HFF-Myc (cell line): ENCODE results near the gene NR2C1.

Experiments
- DNase-seq: peaks from one replicate; pipeline ENCODE4 v3.0.0-alpha.2; 2011; ENCODE audit warnings: low read depth; ENCODE audit errors: extremely low read depth
- H3K4me3 ChIP-seq: replicated peaks from 2 replicates; pipeline ENCODE4 v1.5.1; 2011; ENCODE audit warnings: low read depth, mild to moderate bottlenecking, control low read depth, low read length
- TF ChIP-seq, protein P1 (sequence below): IDR thresholded peaks from 2 replicates; pipeline ENCODE4 v1.5.1; 2012; ENCODE audit warnings: mild to moderate bottlenecking, low read depth, low read length, control low read depth; ENCODE audit errors: missing control alignments

Gene NR2C1

DNA sequence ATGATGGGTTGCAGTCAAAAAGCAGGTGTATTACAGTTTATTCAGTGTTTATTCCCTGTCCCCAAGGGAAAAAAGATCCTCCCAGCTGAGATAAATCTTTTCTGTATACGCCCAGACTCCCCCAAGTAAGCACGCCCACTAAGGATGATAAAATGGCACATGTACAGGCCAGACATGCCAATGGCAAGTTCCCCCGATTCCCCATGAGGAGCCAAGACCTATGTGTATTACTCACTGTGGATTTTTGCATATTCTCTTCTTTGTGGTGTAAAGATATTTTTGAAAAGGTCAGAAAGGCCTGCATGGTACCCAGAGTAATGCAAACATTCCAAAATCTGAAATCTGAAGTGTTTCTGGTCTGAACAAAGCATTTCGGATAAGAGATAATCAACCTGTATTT, 22.2 kb downstream of the NR2C1 start:
- no peak overlapping the region for H3K4me3 ChIP-seq
- TF ChIP-seq, protein P1, sequence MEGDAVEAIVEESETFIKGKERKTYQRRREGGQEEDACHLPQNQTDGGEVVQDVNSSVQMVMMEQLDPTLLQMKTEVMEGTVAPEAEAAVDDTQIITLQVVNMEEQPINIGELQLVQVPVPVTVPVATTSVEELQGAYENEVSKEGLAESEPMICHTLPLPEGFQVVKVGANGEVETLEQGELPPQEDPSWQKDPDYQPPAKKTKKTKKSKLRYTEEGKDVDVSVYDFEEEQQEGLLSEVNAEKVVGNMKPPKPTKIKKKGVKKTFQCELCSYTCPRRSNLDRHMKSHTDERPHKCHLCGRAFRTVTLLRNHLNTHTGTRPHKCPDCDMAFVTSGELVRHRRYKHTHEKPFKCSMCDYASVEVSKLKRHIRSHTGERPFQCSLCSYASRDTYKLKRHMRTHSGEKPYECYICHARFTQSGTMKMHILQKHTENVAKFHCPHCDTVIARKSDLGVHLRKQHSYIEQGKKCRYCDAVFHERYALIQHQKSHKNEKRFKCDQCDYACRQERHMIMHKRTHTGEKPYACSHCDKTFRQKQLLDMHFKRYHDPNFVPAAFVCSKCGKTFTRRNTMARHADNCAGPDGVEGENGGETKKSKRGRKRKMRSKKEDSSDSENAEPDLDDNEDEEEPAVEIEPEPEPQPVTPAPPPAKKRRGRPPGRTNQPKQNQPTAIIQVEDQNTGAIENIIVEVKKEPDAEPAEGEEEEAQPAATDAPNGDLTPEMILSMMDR: no peak
- no peak for DNase-seq

DNA sequence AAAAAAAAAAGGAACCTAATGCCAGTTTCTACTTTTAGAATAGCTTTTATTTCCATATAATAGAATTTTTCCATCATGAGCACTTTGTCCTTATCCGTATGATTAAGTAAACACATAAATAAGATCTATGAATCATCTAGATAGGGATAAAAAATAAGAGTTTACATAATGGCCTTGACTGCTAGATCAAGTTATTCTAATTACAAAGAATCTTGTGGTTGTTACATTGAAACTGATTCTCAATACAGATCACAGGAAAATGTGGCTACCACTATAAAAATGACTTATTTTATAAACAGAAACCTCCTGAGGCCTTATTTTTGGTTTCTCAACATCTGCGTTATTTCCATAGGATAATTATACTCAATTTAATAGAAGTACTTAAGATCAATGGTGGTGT, 35.5 kb downstream of the NR2C1 start:
- H3K4me3 ChIP-seq: no peak overlapping the region
- DNase-seq: no peak
- TF ChIP-seq, protein P1: no peak

DNA sequence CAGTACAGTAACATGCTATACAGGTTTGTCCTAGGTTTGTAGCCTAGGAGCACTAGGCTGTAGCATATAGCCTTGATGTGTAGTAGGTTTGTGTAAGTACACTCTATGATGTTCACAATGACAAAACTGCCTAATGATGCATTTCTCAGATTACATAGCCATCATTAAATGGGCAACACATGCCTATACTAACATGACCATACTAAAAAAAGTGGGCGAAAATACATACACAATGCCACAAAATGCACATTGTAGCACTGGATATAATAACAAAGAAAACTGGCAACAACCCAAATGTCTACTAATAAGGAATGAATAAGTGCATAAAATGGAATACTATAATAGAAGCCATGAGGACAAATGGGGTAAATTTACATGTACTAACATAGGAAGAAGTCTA, 38.7 kb downstream of the NR2C1 start:
- H3K4me3 ChIP-seq: no peak overlapping the region
- no peak for DNase-seq
- TF ChIP-seq, protein P1: no peak

GRCh38 chr12:95022477-95022876, 50.9 kb downstream of the NR2C1 start:
- no peak for DNase-seq
- no peak overlapping the region for H3K4me3 ChIP-seq
- TF ChIP-seq, protein P1: no peak

DNA sequence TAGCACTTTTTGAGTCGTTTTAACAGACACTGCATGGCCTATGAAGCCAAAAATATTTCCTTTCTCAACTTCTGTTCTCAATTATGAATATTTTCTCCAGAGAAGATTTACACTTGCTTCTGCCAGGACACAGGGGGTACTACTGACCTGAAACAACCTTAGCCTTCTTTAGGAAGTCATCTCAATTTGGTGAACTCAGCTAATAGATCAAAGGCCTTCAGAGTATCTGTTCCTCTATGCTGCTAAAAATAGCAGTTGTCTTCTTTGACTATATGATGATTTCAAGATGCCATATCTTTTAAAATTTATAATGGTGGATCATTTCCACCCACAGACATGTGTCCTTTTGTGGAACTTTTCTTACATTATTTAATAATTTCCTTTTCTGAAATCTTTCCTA, 55.9 kb downstream of the NR2C1 start:
- DNase-seq: no peak
- TF ChIP-seq, protein P1: no peak

DNA sequence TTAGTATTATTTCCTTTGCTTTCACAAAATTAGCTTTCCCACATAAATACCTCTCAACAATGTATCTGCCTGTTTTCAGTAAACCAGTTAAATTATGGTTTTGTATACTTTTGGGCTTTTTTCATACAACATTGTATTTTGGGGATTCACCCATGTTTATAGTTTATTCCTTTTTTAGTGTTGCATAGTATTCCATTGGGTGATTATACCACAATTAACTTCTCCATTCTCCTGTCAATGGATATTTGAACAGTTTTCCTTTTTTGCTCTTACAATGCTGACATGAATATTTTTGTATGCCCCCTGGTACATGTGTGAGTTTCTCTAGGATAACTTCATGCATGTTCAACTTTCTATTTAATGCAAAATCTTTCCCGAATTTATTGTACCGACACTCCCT, 57.3 kb downstream of the NR2C1 start:
- TF ChIP-seq, protein P1: no peak
- H3K4me3 ChIP-seq: no peak overlapping the region
- DNase-seq: no peak

More for the DNA sequence above, 55.9 kb downstream of the NR2C1 start:
- H3K4me3 ChIP-seq: no peak overlapping the region

DNA sequence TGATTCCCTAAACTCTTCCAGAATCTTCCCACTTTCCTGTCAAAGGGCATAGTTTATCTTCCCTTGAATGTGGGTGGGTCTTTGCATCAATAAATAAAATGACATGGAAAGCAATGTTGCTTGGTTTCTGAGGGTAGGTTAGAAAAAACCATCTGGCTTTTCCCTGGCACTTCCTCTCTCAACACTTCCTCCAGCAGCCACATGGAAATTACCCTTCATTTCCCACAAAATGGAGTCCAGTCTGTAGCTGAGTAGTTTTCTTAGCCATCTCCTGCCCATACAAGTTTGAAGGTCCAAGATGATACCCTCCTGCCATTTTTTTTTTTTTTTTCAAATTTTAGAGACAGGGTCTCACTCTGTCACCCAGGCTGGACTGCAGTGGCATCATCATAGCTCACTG, 58.9 kb downstream of the NR2C1 start:
- DNase-seq: no peak
- H3K4me3 ChIP-seq: no peak overlapping the region
- TF ChIP-seq, protein P1: no peak
